Measurements from ENCODE around the gene PPIL3.

The PPIL3 gene

DNA sequence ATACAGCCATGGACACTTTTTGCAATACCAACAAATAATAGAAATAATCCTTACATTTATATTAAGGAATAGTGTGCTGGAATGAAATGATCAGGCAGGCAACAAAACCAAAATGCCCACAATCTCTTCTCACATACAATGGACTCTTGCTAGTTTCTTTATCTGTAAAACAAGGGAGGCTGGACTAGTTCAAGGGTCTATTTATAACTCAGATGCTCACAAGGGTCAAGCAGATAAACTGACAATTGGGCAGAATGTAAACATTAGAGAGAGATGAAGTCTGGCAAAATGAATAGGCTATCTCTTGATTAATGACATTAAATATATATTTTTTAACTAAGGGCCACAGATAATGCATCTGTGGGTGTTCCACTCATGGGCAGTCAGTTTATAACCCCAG, 11.4 kb downstream of the PPIL3 start:
- no peak for TF ChIP-seq EZH2 (IDR thresholded peaks at IDR 0.05; ENCODE audit: borderline replicate concordance, low read depth, low read length, severe bottlenecking)
- TF ChIP-seq, protein P1, sequence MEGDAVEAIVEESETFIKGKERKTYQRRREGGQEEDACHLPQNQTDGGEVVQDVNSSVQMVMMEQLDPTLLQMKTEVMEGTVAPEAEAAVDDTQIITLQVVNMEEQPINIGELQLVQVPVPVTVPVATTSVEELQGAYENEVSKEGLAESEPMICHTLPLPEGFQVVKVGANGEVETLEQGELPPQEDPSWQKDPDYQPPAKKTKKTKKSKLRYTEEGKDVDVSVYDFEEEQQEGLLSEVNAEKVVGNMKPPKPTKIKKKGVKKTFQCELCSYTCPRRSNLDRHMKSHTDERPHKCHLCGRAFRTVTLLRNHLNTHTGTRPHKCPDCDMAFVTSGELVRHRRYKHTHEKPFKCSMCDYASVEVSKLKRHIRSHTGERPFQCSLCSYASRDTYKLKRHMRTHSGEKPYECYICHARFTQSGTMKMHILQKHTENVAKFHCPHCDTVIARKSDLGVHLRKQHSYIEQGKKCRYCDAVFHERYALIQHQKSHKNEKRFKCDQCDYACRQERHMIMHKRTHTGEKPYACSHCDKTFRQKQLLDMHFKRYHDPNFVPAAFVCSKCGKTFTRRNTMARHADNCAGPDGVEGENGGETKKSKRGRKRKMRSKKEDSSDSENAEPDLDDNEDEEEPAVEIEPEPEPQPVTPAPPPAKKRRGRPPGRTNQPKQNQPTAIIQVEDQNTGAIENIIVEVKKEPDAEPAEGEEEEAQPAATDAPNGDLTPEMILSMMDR (IDR thresholded peaks at IDR 0.05; ENCODE audit: borderline replicate concordance, extremely low read depth, low read length, poor library complexity, severe bottlenecking) = no peak

DNA sequence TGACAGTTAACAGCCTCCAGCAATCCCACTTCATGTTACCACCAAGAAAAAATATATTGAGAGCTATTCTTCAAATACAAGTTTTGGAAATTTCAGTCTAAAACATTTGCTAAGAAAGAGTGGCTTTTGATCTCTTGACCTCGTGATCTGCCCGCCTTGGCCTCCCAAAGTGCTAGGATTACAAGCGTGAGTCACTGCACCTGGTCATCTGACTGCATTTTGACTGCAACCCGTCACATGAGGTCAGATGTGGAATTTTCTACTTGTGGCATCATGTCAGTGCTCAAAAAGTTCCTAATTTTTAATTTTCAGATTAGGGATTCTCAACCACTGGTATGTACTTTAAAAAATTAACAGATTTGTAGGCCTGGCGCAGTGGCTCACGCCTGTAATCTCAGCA, 15.3 kb downstream of the PPIL3 start:
- Histone ChIP-seq H4K20me1 (ENCODE audit: insufficient read depth, low read length) (no peaks in the 10 kb centered on the region), H3K79me2 (ENCODE audit: insufficient read depth, low read length) (no peaks in the 10 kb centered on the region), H3K27me3 (ENCODE audit: insufficient read depth, low read length, poor library complexity) (no peaks in the 10 kb centered on the region), H3K9me3 (ENCODE audit: insufficient read depth, low read length, severe bottlenecking) (no peaks in the 10 kb centered on the region), H3K4me3 (ENCODE audit: low read depth in 1 of 2, low read length in 2 of 2) (no peak overlapping the region), H2AFZ (ENCODE audit: low read depth, low read length) (no peak overlapping the region), H3K36me3 (ENCODE audit: insufficient read depth, low read length) (peaks cover 59% of the 10 kb centered on the region), H3K27ac (ENCODE audit: low read length) (no peak overlapping the region), H3K4me2 (ENCODE audit: insufficient read depth, low read length) (no peak overlapping the region), H3K4me1 (ENCODE audit: insufficient read depth, low read length) (no peaks in the 10 kb centered on the region), H3K9ac (ENCODE audit: low read depth, low read length) (no peak overlapping the region)
- no peak for ATAC-seq (ENCODE audit: insufficient read depth, low read depth)
- TF ChIP-seq, protein P1 (IDR thresholded peaks at IDR 0.05; ENCODE audit: borderline replicate concordance, extremely low read depth, low read length, poor library complexity, severe bottlenecking) = no peak
- no peak for TF ChIP-seq EZH2 (IDR thresholded peaks at IDR 0.05; ENCODE audit: borderline replicate concordance, low read depth, low read length, severe bottlenecking)
- DNase-seq = no peak

More for the DNA sequence above, 11.4 kb downstream of the PPIL3 start:
- H3K27ac ChIP-seq (ENCODE audit: low read length) = no peak overlapping the region
- H3K4me1 ChIP-seq (ENCODE audit: insufficient read depth, low read length) = no peaks in the 10 kb centered on the region
- DNase-seq (no peak), ATAC-seq (ENCODE audit: insufficient read depth, low read depth) (no peak)
- no peak overlapping the region for H2AFZ ChIP-seq (ENCODE audit: low read depth, low read length)
- no peak overlapping the region for H3K4me2 ChIP-seq (ENCODE audit: insufficient read depth, low read length)
- no peaks in the 10 kb centered on the region for H3K9me3 ChIP-seq (ENCODE audit: insufficient read depth, low read length, severe bottlenecking)
- H3K79me2 ChIP-seq (ENCODE audit: insufficient read depth, low read length) = 0 out of 2 replicates have a peak, but pooled peaks cover 2% of the 10 kb centered on the region
- no peak overlapping the region for H3K4me3 ChIP-seq (ENCODE audit: low read depth in 1 of 2, low read length in 2 of 2)
- no peaks in the 10 kb centered on the region for H3K27me3 ChIP-seq (ENCODE audit: insufficient read depth, low read length, poor library complexity)
- no peak overlapping the region for H3K9ac ChIP-seq (ENCODE audit: low read depth, low read length)
- H4K20me1 ChIP-seq (ENCODE audit: insufficient read depth, low read length) = no peaks in the 10 kb centered on the region
- peaks cover 75% of the 10 kb centered on the region for H3K36me3 ChIP-seq (ENCODE audit: insufficient read depth, low read length)

DNA sequence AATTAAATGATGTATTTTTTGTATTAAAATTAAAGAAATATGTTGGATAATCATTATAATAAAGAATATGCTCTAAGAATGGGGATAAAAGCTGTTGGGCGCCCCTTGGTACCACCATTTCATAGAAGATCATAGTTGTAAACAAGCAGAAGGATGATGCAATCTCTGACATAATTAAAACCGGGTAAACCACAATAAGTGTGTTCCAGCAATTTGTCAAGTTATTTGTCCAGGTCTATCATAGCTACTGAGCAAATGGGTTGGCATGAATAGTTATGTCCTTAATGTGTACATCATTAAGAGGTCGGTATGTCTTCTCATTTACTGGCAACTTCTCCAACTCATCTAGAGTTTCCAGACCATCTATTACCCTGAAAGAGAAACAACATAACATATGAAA, 17.7 kb downstream of the PPIL3 start:
- Histone ChIP-seq H3K4me3 (ENCODE audit: low read depth in 1 of 2, low read length in 2 of 2) (no peak overlapping the region), H3K9me3 (ENCODE audit: insufficient read depth, low read length, severe bottlenecking) (no peaks in the 10 kb centered on the region), H3K4me1 (ENCODE audit: insufficient read depth, low read length) (no peaks in the 10 kb centered on the region), H3K36me3 (ENCODE audit: insufficient read depth, low read length) (peaks cover 43% of the 10 kb centered on the region; the same call in 1 of the 2 replicates), H3K79me2 (ENCODE audit: insufficient read depth, low read length) (no peaks in the 10 kb centered on the region), H2AFZ (ENCODE audit: low read depth, low read length) (no peak overlapping the region), H3K9ac (ENCODE audit: low read depth, low read length) (no peak overlapping the region), H3K27me3 (ENCODE audit: insufficient read depth, low read length, poor library complexity) (no peaks in the 10 kb centered on the region), H4K20me1 (ENCODE audit: insufficient read depth, low read length) (no peaks in the 10 kb centered on the region), H3K27ac (ENCODE audit: low read length) (no peak overlapping the region), H3K4me2 (ENCODE audit: insufficient read depth, low read length) (no peak overlapping the region)
- no peak for DNase-seq
- TF ChIP-seq EZH2 (IDR thresholded peaks at IDR 0.05; ENCODE audit: borderline replicate concordance, low read depth, low read length, severe bottlenecking) = no peak
- TF ChIP-seq, protein P1 (IDR thresholded peaks at IDR 0.05; ENCODE audit: borderline replicate concordance, extremely low read depth, low read length, poor library complexity, severe bottlenecking) = no peak
- ATAC-seq (ENCODE audit: insufficient read depth, low read depth) = no peak

DNA sequence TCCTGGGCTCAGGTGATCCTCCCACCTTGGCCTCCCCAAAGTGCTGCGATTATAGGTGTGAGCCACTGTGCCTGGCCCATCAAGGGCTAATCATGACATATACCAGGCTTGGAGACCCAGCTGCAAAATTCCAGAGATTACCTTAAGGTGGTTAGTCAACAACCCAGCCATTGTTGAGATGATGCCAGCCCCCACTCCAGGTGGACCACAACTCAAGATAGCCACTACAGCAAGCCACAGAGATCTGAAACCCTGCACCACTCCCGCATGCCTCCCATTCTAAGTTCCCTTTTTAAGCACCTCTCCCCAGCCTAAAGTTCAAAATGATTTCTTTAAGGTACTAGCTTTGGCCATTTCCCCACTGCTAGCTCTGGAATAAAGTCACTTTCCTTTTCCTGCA, 19.9 kb downstream of the PPIL3 start:
- DNase-seq = no peak

More for the DNA sequence above, 19.9 kb downstream of the PPIL3 start:
- no peak overlapping the region for H3K27ac ChIP-seq (ENCODE audit: low read length)
- H3K27me3 ChIP-seq (ENCODE audit: insufficient read depth, low read length, poor library complexity) = no peaks in the 10 kb centered on the region
- H3K36me3 ChIP-seq (ENCODE audit: insufficient read depth, low read length) = peaks cover 30% of the 10 kb centered on the region
- H3K79me2 ChIP-seq (ENCODE audit: insufficient read depth, low read length) = peaks cover 5% of the 10 kb centered on the region
- no peak overlapping the region for H3K4me3 ChIP-seq (ENCODE audit: low read depth in 1 of 2, low read length in 2 of 2)
- no peaks in the 10 kb centered on the region for H3K9me3 ChIP-seq (ENCODE audit: insufficient read depth, low read length, severe bottlenecking)
- H4K20me1 ChIP-seq (ENCODE audit: insufficient read depth, low read length) = no peaks in the 10 kb centered on the region
- H3K4me2 ChIP-seq (ENCODE audit: insufficient read depth, low read length) = no peak overlapping the region
- H2AFZ ChIP-seq (ENCODE audit: low read depth, low read length) = no peak overlapping the region
- no peak for ATAC-seq (ENCODE audit: insufficient read depth, low read depth)
- no peak overlapping the region for H3K9ac ChIP-seq (ENCODE audit: low read depth, low read length)
- H3K4me1 ChIP-seq (ENCODE audit: insufficient read depth, low read length) = peaks cover 12% of the 10 kb centered on the region
- TF ChIP-seq, protein P1 (IDR thresholded peaks at IDR 0.05; ENCODE audit: borderline replicate concordance, extremely low read depth, low read length, poor library complexity, severe bottlenecking) = no peak
- no peak for TF ChIP-seq EZH2 (IDR thresholded peaks at IDR 0.05; ENCODE audit: borderline replicate concordance, low read depth, low read length, severe bottlenecking)

All from DND-41 (cell line).